IPS-20b (cell line): ENCODE data around the gene ZNF335.

Experiments used
- H3K27ac ChIP-seq: one replicate; pipeline ENCODE4 v1.5.1; 2013; ENCODE audit warnings: low read length
- H3K27me3 ChIP-seq: 2 replicates; pipeline ENCODE4 v1.6.1; 2013; ENCODE audit warnings: mild to moderate bottlenecking, low read length, inconsistent platforms; ENCODE audit not compliant: insufficient read depth
- H3K36me3 ChIP-seq: 2 replicates; pipeline ENCODE4 v1.6.1; 2013; ENCODE audit warnings: low read depth, mild to moderate bottlenecking, inconsistent platforms, low read length, moderate library complexity; ENCODE audit not compliant: insufficient read depth
- H3K4me1 ChIP-seq: 2 replicates; pipeline ENCODE4 v1.6.1; 2013; ENCODE audit warnings: mild to moderate bottlenecking, control low read depth, inconsistent platforms, low read length, moderate library complexity; ENCODE audit not compliant: insufficient read depth
- H3K4me3 ChIP-seq: 2 replicates; pipeline ENCODE4 v1.5.1; 2013; ENCODE audit warnings: mild to moderate bottlenecking, low read length, inconsistent platforms
- H3K9ac ChIP-seq: 2 replicates; pipeline ENCODE4 v1.6.1; 2013; ENCODE audit warnings: low read depth, mild to moderate bottlenecking, inconsistent platforms, low read length, moderate library complexity
- H3K9me3 ChIP-seq: 2 replicates; pipeline ENCODE4 v1.6.1; 2013; ENCODE audit warnings: mild to moderate bottlenecking, low read depth, low read length, inconsistent platforms; ENCODE audit not compliant: insufficient read depth

ZNF335 gene

GRCh38 chr20:45918779-45919537, 53.0 kb downstream of the ZNF335 start:
- no peak overlapping the region for H3K4me3 ChIP-seq
- no peaks in the 10 kb centered on the region for H3K9me3 ChIP-seq
- no peaks in the 10 kb centered on the region for H3K4me1 ChIP-seq
- no peak overlapping the region for H3K9ac ChIP-seq
- no peaks in the 10 kb centered on the region for H3K27me3 ChIP-seq
- no peaks in the 10 kb centered on the region for H3K36me3 ChIP-seq
- H3K27ac ChIP-seq, result no peak overlapping the region

- Histone ChIP-seq H3K4me1 (no peaks in the 10 kb centered on the region), H3K27ac (no peak overlapping the region), H3K4me3 (no peak overlapping the region)
Observed at GRCh38 chr20:45918182-45918737, 53.7 kb downstream of the ZNF335 start.

GRCh38 chr20:45917790-45918141, 54.2 kb downstream of the ZNF335 start:
- Histone ChIP-seq H3K27me3 (no peaks in the 10 kb centered on the region), H3K4me1 (no peaks in the 10 kb centered on the region), H3K27ac (no peak overlapping the region), H3K4me3 (no peak overlapping the region), H3K9me3 (no peaks in the 10 kb centered on the region), H3K36me3 (no peaks in the 10 kb centered on the region), H3K9ac (no peak overlapping the region)

More at GRCh38 chr20:45918182-45918737, 53.7 kb downstream of the ZNF335 start:
- Histone ChIP-seq H3K36me3 (no peaks in the 10 kb centered on the region), H3K27me3 (no peaks in the 10 kb centered on the region), H3K9me3 (no peaks in the 10 kb centered on the region), H3K9ac (no peak overlapping the region)

- Histone ChIP-seq H3K9me3 (no peaks in the 10 kb centered on the region), H3K4me3 (no peak overlapping the region), H3K36me3 (peaks cover 16% of the 10 kb centered on the region), H3K9ac (no peak overlapping the region), H3K4me1 (peaks cover 3% of the 10 kb centered on the region; the same call in 1 of the 2 replicates), H3K27me3 (no peaks in the 10 kb centered on the region), H3K27ac (no peak overlapping the region)
Observed at GRCh38 chr20:45913116-45913515, 58.9 kb downstream of the ZNF335 start.

GRCh38 chr20:45912344-45912682, 59.7 kb downstream of the ZNF335 start:
- Histone ChIP-seq H3K36me3 (peaks cover 24% of the 10 kb centered on the region), H3K4me1 (peaks cover 3% of the 10 kb centered on the region; the same call in 1 of the 2 replicates), H3K9me3 (no peaks in the 10 kb centered on the region), H3K27me3 (no peaks in the 10 kb centered on the region), H3K4me3 (peak overlapping the region; percentile 73), H3K9ac (peak overlapping the region; percentile 25; the same call in 1 of the 2 replicates), H3K27ac (no peak overlapping the region)

GRCh38 chr20:45911486-45912343, 60.3 kb downstream of the ZNF335 start, which contains the start of gene PLTP:
TSS of gene PLTP (minus strand) at chr20:45912155. CDS start at chr20:45911452, 703 bp downstream.
- Histone ChIP-seq H3K9ac (peak within 1 kb of the TSS; percentile 66; the same call in 1 of the 2 replicates), H3K4me3 (peak within 1 kb of the TSS; percentile 73), H3K4me1 (peaks cover 3% of the 10 kb centered on the region; the same call in 1 of the 2 replicates), H3K9me3 (no peaks in the 10 kb centered on the region), H3K27ac (no peak within 1 kb of the TSS), H3K36me3 (peaks cover 29% of the 10 kb centered on the region), H3K27me3 (no peaks in the 10 kb centered on the region)

GRCh38 chr20:45910670-45911485, 61.1 kb downstream of the ZNF335 start:
- Histone ChIP-seq H3K27me3 (no peaks in the 10 kb centered on the region), H3K9ac (peak overlapping the region; percentile 66; the same call in 1 of the 2 replicates), H3K4me3 (peak overlapping the region; percentile 73), H3K36me3 (peaks cover 35% of the 10 kb centered on the region), H3K27ac (no peak overlapping the region), H3K4me1 (peaks cover 3% of the 10 kb centered on the region; the same call in 1 of the 2 replicates), H3K9me3 (no peaks in the 10 kb centered on the region)

GRCh38 chr20:45909817-45910669, 62.0 kb downstream of the ZNF335 start:
- Histone ChIP-seq H3K27ac (no peak overlapping the region), H3K36me3 (peaks cover 43% of the 10 kb centered on the region), H3K27me3 (no peaks in the 10 kb centered on the region), H3K9me3 (no peaks in the 10 kb centered on the region), H3K4me3 (peak overlapping the region; percentile 51; the same call in 1 of the 2 replicates), H3K9ac (no peak overlapping the region), H3K4me1 (peaks cover 3% of the 10 kb centered on the region; the same call in 1 of the 2 replicates)

- no peak overlapping the region for H3K27ac ChIP-seq
Observed at GRCh38 chr20:45909336-45909808, 62.6 kb downstream of the ZNF335 start.

GRCh38 chr20:45908084-45908483, 63.9 kb downstream of the ZNF335 start:
- H3K9me3 ChIP-seq, result no peaks in the 10 kb centered on the region
- H3K36me3 ChIP-seq, result peaks cover 63% of the 10 kb centered on the region
- no peak overlapping the region for H3K27ac ChIP-seq
- no peaks in the 10 kb centered on the region for H3K27me3 ChIP-seq
- no peak overlapping the region for H3K4me3 ChIP-seq
- peaks cover 3% of the 10 kb centered on the region; the same call in 1 of the 2 replicates for H3K4me1 ChIP-seq
- no peak overlapping the region for H3K9ac ChIP-seq

More at GRCh38 chr20:45909336-45909808, 62.6 kb downstream of the ZNF335 start:
- H3K27me3 ChIP-seq, result no peaks in the 10 kb centered on the region
- H3K9me3 ChIP-seq, result no peaks in the 10 kb centered on the region
- no peak overlapping the region for H3K4me3 ChIP-seq
- H3K9ac ChIP-seq, result no peak overlapping the region
- peaks cover 50% of the 10 kb centered on the region for H3K36me3 ChIP-seq
- peaks cover 3% of the 10 kb centered on the region; the same call in 1 of the 2 replicates for H3K4me1 ChIP-seq
